ENCODE measurements around the gene CHRM4.

- TF ChIP-seq ZMYM4 (CRISPR knock-in tag; IDR thresholded peaks at IDR 0.05) (no peak), CTCF (CRISPR knock-in tag; IDR thresholded peaks at IDR 0.05) (no peak), E2F5 (CRISPR knock-in tag; conservative IDR thresholded peaks at IDR 0.05) (no peak), ZBTB26 (CRISPR knock-in tag; IDR thresholded peaks at IDR 0.05; ENCODE audit: borderline replicate concordance) (no peak), AGO2 (optimal IDR thresholded peaks at IDR 0.05; ENCODE audit: low read depth, low read length) (peak; percentile 76), EZH2 (conservative IDR thresholded peaks at IDR 0.05; ENCODE audit: low read depth, low read length) (no peak), ZBTB43 (CRISPR knock-in tag; conservative IDR thresholded peaks at IDR 0.05) (no peak), GLMP (CRISPR knock-in tag; IDR thresholded peaks at IDR 0.05; ENCODE audit: borderline replicate concordance) (no peak)
Measured at GRCh38 chr11:46381819-46382645, 9.5 kb downstream of the CHRM4 start.
